Fibroblast of the aortic adventitia (primary cell): ENCODE data around the gene HBB. TPM values are rescaled to one million over a fixed set of nuclear protein-coding genes. Genes with fewer than 3 reads are reported as not detected.

Experiments used
- DNase-seq: peaks from one replicate; pipeline ENCODE4 v3.0.0-alpha.2; 2010; ENCODE audit warnings: low read depth
- H3K4me3 ChIP-seq: 2 replicates; pipeline ENCODE4 v1.5.1; 2011; ENCODE audit warnings: low read depth, mild to moderate bottlenecking, control low read depth, low read length, moderate library complexity
- total RNA-seq: library from RNA; depleted of rRNA; stranded (reverse); fragments of >200 nt; gene quantifications from 2 replicates; pipeline ENCODE4 v1.2.3, GENCODE V29; 2012; ENCODE audit warnings: low replicate concordance
- TF ChIP-seq, protein P1 (sequence below): IDR thresholded peaks from 2 replicates; pipeline ENCODE4 v1.5.1; 2011; ENCODE audit warnings: mild to moderate bottlenecking, low read length, control low read depth, inconsistent platforms; ENCODE audit not compliant: insufficient read depth

The HBB gene
- total RNA-seq, 1 donor: not detected

GRCh38 chr11:5227681-5228080, 810 bp upstream of the HBB start:
- DNase-seq: no peak
- no peak overlapping the region for H3K4me3 ChIP-seq
- TF ChIP-seq, protein P1, sequence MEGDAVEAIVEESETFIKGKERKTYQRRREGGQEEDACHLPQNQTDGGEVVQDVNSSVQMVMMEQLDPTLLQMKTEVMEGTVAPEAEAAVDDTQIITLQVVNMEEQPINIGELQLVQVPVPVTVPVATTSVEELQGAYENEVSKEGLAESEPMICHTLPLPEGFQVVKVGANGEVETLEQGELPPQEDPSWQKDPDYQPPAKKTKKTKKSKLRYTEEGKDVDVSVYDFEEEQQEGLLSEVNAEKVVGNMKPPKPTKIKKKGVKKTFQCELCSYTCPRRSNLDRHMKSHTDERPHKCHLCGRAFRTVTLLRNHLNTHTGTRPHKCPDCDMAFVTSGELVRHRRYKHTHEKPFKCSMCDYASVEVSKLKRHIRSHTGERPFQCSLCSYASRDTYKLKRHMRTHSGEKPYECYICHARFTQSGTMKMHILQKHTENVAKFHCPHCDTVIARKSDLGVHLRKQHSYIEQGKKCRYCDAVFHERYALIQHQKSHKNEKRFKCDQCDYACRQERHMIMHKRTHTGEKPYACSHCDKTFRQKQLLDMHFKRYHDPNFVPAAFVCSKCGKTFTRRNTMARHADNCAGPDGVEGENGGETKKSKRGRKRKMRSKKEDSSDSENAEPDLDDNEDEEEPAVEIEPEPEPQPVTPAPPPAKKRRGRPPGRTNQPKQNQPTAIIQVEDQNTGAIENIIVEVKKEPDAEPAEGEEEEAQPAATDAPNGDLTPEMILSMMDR: no peak

- no peak for DNase-seq
- TF ChIP-seq, protein P1: no peak
- H3K4me3 ChIP-seq: no peak overlapping the region
Observed at GRCh38 chr11:5225480-5225871, 1.4 kb downstream of the HBB start.

- no peak overlapping the region for H3K4me3 ChIP-seq
- DNase-seq: no peak
- TF ChIP-seq, protein P1: no peak
Observed at GRCh38 chr11:5224538-5225479, 2.1 kb downstream of the HBB start.

- TF ChIP-seq, protein P1: no peak
- no peak for DNase-seq
- no peak overlapping the region for H3K4me3 ChIP-seq
Observed at GRCh38 chr11:5223686-5224085, 3.2 kb downstream of the HBB start.

DNA sequence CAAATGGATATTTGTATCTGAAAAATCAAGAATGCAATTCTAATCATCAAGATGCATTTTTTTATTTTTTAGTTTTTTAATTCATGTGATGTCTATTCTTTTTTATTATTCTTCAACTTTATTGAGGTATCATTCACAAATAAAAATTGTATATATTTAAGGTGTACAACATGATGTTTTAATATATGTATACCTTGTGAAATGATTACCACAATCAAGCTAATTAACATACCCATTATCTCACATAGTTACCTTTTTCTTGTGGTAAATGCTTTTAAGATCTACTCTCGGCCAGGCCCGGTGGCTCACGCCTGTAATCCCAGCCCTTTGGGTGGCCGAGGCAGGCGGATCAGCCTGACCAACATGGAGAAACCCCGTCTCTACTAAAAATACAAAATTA, 3.7 kb downstream of the HBB start:
- TF ChIP-seq, protein P1: no peak
- DNase-seq: no peak
- no peak overlapping the region for H3K4me3 ChIP-seq

DNA sequence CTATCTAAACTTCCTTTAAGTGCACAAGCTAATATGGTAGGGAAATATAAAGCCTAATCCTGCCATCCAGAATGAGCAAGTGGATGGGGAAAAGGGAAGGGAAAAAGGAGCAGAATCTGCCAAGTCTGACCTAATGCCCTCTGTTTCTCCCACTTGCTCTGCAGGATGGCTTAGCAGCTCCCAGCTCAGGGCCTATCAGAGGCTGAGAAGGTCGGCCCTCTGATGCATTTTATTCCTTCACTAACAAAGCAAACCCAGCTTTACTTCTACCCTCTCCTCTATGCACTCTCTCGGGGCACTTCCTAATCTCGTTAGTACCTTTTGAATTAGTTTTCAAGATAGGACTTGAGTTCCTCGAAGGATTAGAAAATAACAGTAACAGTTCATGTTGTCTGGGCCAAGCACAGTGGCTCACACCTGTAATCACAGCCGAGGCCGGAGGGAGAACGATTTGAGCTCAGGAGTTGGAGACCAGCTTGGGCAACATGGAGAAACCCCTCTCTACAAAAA, 16.4 kb downstream of the HBB start:
- no peak overlapping the region for H3K4me3 ChIP-seq
- TF ChIP-seq, protein P1: no peak
- no peak for DNase-seq
